Immature natural killer cell (primary cell): ENCODE measurements around the gene SAMD8. TPM values are rescaled to one million over a fixed set of nuclear protein-coding genes. Genes with fewer than 3 reads are reported as not detected.
A peak's percentile ranks its signal among the peaks of the same experiment; 100 is the strongest.
"Not testable (repeated sequence)": the region's sequence is repeated elsewhere in the genome, so short reads cannot be mapped to it uniquely, and the experiment has no call there.

Experiments used
- DNase-seq, 3 donors: peaks; one replicate each; pipeline ENCODE4 v3.0.0; 2022; ENCODE audit warnings: mixed read lengths in 1 of 3
- H3K27ac Mint-ChIP-seq, 6 donors: one replicate each; pipeline ENCODE4 v1.8.0; 2020; ENCODE audit warnings: mixed read lengths in 6 of 6, mild to moderate bottlenecking in 5 of 6, inconsistent platforms in 4 of 6, moderate library complexity in 3 of 6
- H3K27me3 Mint-ChIP-seq, 3 donors: one replicate each; pipeline ENCODE4 v1.8.0; 2020 to 2021; ENCODE audit warnings: low read depth in 3 of 3, mild to moderate bottlenecking in 3 of 3, mixed read lengths in 3 of 3, moderate library complexity in 3 of 3, inconsistent platforms in 1 of 3
- H3K36me3 Mint-ChIP-seq, 3 donors: one replicate each; pipeline ENCODE4 v1.8.0; 2020; ENCODE audit warnings: mixed read lengths in 3 of 3, inconsistent platforms in 2 of 3, mild to moderate bottlenecking in 2 of 3
- H3K4me1 Mint-ChIP-seq, 2 donors: one replicate each; pipeline ENCODE4 v1.8.0; 2020; ENCODE audit warnings: inconsistent platforms in 2 of 2, mild to moderate bottlenecking in 2 of 2, mixed read lengths in 2 of 2, moderate library complexity in 1 of 2
- H3K4me3 Mint-ChIP-seq, 5 donors: one replicate each; pipeline ENCODE4 v1.8.0; 2020; ENCODE audit warnings: mild to moderate bottlenecking in 5 of 5, mixed read lengths in 5 of 5, inconsistent platforms in 3 of 5, moderate library complexity in 3 of 5
- H3K9me3 Mint-ChIP-seq, 6 donors: one replicate each; pipeline ENCODE4 v1.8.0; 2020; ENCODE audit warnings: mild to moderate bottlenecking in 6 of 6, mixed read lengths in 6 of 6, inconsistent platforms in 4 of 6, moderate library complexity in 3 of 6
- polyA plus RNA-seq, 3 donors: library from polyadenylated mRNA; unstranded; fragments of 300-500 nt; fragmentation: Illumina TruSeq; gene quantifications; one replicate each; pipeline ENCODE4 v1.2.3, GENCODE V29; 2021

The SAMD8 gene
- polyA plus RNA-seq, 3 donors from 2014 or later: 5.2 to 12.6 (median 9.8) TPM

- peaks cover 0 to 8% (median 7%) of the 10 kb centered on the region in 3 donors for H3K36me3 Mint-ChIP-seq
Measured at GRCh38 chr10:75165684-75166622, 54.5 kb downstream of the SAMD8 start.

GRCh38 chr10:75166623-75166972 is 55.1 kb downstream of the SAMD8 start:
- Mint-ChIP-seq H3K36me3 (peaks cover 0 to 7% (median 4%) of the 10 kb centered on the region in 3 donors), H3K9me3 (no peaks in the 10 kb centered on the region), H3K27me3 (no peaks in the 10 kb centered on the region), H3K4me3 (peak overlapping the region; percentile 51 to 82 (median 72)), H3K27ac (peak overlapping the region; percentile 52 to 91 (median 76)), H3K4me1 (peaks cover 34 to 50% of the 10 kb centered on the region in 2 donors)
- DNase-seq: no peak

More at GRCh38 chr10:75165684-75166622, 54.5 kb downstream of the SAMD8 start:
- Mint-ChIP-seq H3K27me3 (no peaks in the 10 kb centered on the region), H3K9me3 (no peaks in the 10 kb centered on the region), H3K27ac (peak overlapping the region; percentile 45 to 91 (median 64)), H3K4me3 (peak overlapping the region; percentile 51 to 82 (median 72)), H3K4me1 (peaks cover 34 to 50% of the 10 kb centered on the region in 2 donors)
- DNase-seq: peak; percentile 45 to 55 (median 54)

- peaks cover 34 to 50% of the 10 kb centered on the region in 2 donors for H3K4me1 Mint-ChIP-seq
- no peaks in the 10 kb centered on the region for H3K27me3 Mint-ChIP-seq
- DNase-seq: no peak
- H3K9me3 Mint-ChIP-seq: no peaks in the 10 kb centered on the region
- peak overlapping the region in 5 of 6 donors; percentile 45 to 79 (median 57) for H3K27ac Mint-ChIP-seq
- peak overlapping the region; percentile 6 to 57 (median 29) for H3K4me3 Mint-ChIP-seq
- H3K36me3 Mint-ChIP-seq: peaks cover 0 to 7% (median 4%) of the 10 kb centered on the region in 3 donors
Measured at GRCh38 chr10:75168275-75168674, 56.8 kb downstream of the SAMD8 start.

- H3K27me3 Mint-ChIP-seq: peaks cover 0 to 1% (median 0%) of the 10 kb centered on the region in 3 donors
- peaks cover 0 to 7% (median 4%) of the 10 kb centered on the region in 3 donors for H3K36me3 Mint-ChIP-seq
- H3K4me1 Mint-ChIP-seq: peaks cover 41 to 49% of the 10 kb centered on the region in 2 donors
- H3K9me3 Mint-ChIP-seq: no peaks in the 10 kb centered on the region
- no peak for DNase-seq
- H3K4me3 Mint-ChIP-seq: no peak overlapping the region
- no peak overlapping the region for H3K27ac Mint-ChIP-seq
Measured at GRCh38 chr10:75170215-75170614, 58.8 kb downstream of the SAMD8 start.

- no peak overlapping the region for H3K27ac Mint-ChIP-seq
Measured at GRCh38 chr10:75175046-75175445, 63.6 kb downstream of the SAMD8 start.

GRCh38 chr10:75176046-75176445 is 64.6 kb downstream of the SAMD8 start:
- Mint-ChIP-seq H3K27me3 (peaks cover 0 to 1% (median 0%) of the 10 kb centered on the region in 3 donors), H3K4me1 (peaks cover 29 to 33% of the 10 kb centered on the region in 2 donors), H3K36me3 (peaks cover 0 to 16% (median 9%) of the 10 kb centered on the region in 3 donors), H3K9me3 (no peaks in the 10 kb centered on the region), H3K4me3 (peak overlapping the region; percentile 53 to 69 (median 64)), H3K27ac (peak overlapping the region; percentile 22 to 78 (median 54))
- DNase-seq: peak; percentile 25 to 50 (median 47)

More at GRCh38 chr10:75175046-75175445, 63.6 kb downstream of the SAMD8 start:
- H3K4me3 Mint-ChIP-seq: peak overlapping the region in 1 of 5 donors; percentile 14
- no peak for DNase-seq
- H3K27me3 Mint-ChIP-seq: peaks cover 0 to 1% (median 0%) of the 10 kb centered on the region in 3 donors
- H3K9me3 Mint-ChIP-seq: no peaks in the 10 kb centered on the region
- peaks cover 0 to 18% (median 11%) of the 10 kb centered on the region in 3 donors for H3K36me3 Mint-ChIP-seq
- H3K4me1 Mint-ChIP-seq: peaks cover 30 to 35% of the 10 kb centered on the region in 2 donors

GRCh38 chr10:75176736-75177135 is 65.3 kb downstream of the SAMD8 start:
- peak overlapping the region in 4 of 5 donors; percentile 1 to 53 (median 33) for H3K4me3 Mint-ChIP-seq
- H3K4me1 Mint-ChIP-seq: peaks cover 29 to 33% of the 10 kb centered on the region in 2 donors
- H3K9me3 Mint-ChIP-seq: no peaks in the 10 kb centered on the region
- peak overlapping the region in 5 of 6 donors; percentile 22 to 62 (median 31) for H3K27ac Mint-ChIP-seq
- H3K27me3 Mint-ChIP-seq: peaks cover 0 to 1% (median 0%) of the 10 kb centered on the region in 3 donors
- no peak for DNase-seq
- peaks cover 0 to 16% (median 13%) of the 10 kb centered on the region in 3 donors for H3K36me3 Mint-ChIP-seq

- Mint-ChIP-seq H3K4me3 (no peak overlapping the region), H3K27me3 (peaks cover 0 to 2% (median 1%) of the 10 kb centered on the region in 3 donors), H3K9me3 (no peaks in the 10 kb centered on the region), H3K27ac (no peak overlapping the region), H3K36me3 (peaks cover 0 to 16% (median 13%) of the 10 kb centered on the region in 3 donors), H3K4me1 (peaks cover 28 to 32% of the 10 kb centered on the region in 2 donors)
- no peak for DNase-seq
Measured at GRCh38 chr10:75179657-75180177, 68.3 kb downstream of the SAMD8 start.

GRCh38 chr10:75180592-75180991 is 69.1 kb downstream of the SAMD8 start:
- H3K36me3 Mint-ChIP-seq: peaks cover 0 to 16% (median 13%) of the 10 kb centered on the region in 3 donors
- no peak for DNase-seq
- H3K27me3 Mint-ChIP-seq: peaks cover 0 to 2% (median 0%) of the 10 kb centered on the region in 3 donors
- no peak overlapping the region for H3K27ac Mint-ChIP-seq
- H3K9me3 Mint-ChIP-seq: no peaks in the 10 kb centered on the region
- H3K4me1 Mint-ChIP-seq: peaks cover 21 to 24% of the 10 kb centered on the region in 2 donors
- no peak overlapping the region for H3K4me3 Mint-ChIP-seq

- no peak for DNase-seq
- H3K27ac Mint-ChIP-seq: peak overlapping the region in 1 of 6 donors; percentile 34
- H3K9me3 Mint-ChIP-seq: no peaks in the 10 kb centered on the region
Measured at GRCh38 chr10:75181073-75181472, 69.6 kb downstream of the SAMD8 start.

GRCh38 chr10:75186310-75186709 is 74.9 kb downstream of the SAMD8 start:
- Mint-ChIP-seq H3K4me3 (no peak overlapping the region), H3K27me3 (peaks cover 0 to 4% (median 2%) of the 10 kb centered on the region in 3 donors), H3K4me1 (peaks cover 16 to 18% of the 10 kb centered on the region in 2 donors), H3K27ac (peak overlapping the region in 3 of 6 donors; percentile 20 to 76 (median 68)), H3K36me3 (peaks cover 0 to 4% (median 0%) of the 10 kb centered on the region in 3 donors), H3K9me3 (no peaks in the 10 kb centered on the region)
- DNase-seq: no peak

More at GRCh38 chr10:75181073-75181472, 69.6 kb downstream of the SAMD8 start:
- Mint-ChIP-seq H3K36me3 (peaks cover 0 to 16% (median 13%) of the 10 kb centered on the region in 3 donors), H3K4me3 (no peak overlapping the region), H3K4me1 (peaks cover 16 to 20% of the 10 kb centered on the region in 2 donors), H3K27me3 (peaks cover 0 to 2% (median 0%) of the 10 kb centered on the region in 3 donors)

GRCh38 chr10:75187961-75188426 is 76.5 kb downstream of the SAMD8 start:
- no peaks in the 10 kb centered on the region for H3K9me3 Mint-ChIP-seq
- H3K4me3 Mint-ChIP-seq: peak overlapping the region in 2 of 5 donors; percentile 13 to 50
- H3K27ac Mint-ChIP-seq: peak overlapping the region; percentile 76 to 89 (median 84)
- H3K4me1 Mint-ChIP-seq: peaks cover 16 to 18% of the 10 kb centered on the region in 2 donors
- DNase-seq: peak; percentile 71 to 78 (median 75)
- H3K27me3 Mint-ChIP-seq: peaks cover 0 to 4% (median 2%) of the 10 kb centered on the region in 3 donors
- no peaks in the 10 kb centered on the region for H3K36me3 Mint-ChIP-seq

GRCh38 chr10:75188522-75188921 is 77.1 kb downstream of the SAMD8 start:
- not testable (repeated sequence) for H3K36me3 Mint-ChIP-seq, H3K27me3 Mint-ChIP-seq, H3K9me3 Mint-ChIP-seq, DNase-seq
- peak overlapping the region in 1 of 5 donors; percentile 13 for H3K4me3 Mint-ChIP-seq
- peak overlapping the region; percentile 76 to 89 (median 84) for H3K27ac Mint-ChIP-seq
- H3K4me1 Mint-ChIP-seq: peaks cover 16 to 18% of the 10 kb centered on the region in 2 donors
